Mammary epithelial cell (primary cell): ENCODE data around the gene RNF141.

Source experiments
- CTCF ChIP-seq, 2 donors: IDR thresholded peaks in 1 of 2; conservative IDR thresholded peaks in 1 of 2; 2 replicates each; pipeline ENCODE4 v1.5.1; 2011 to 2012; ENCODE audit warnings: inconsistent platforms in 2 of 2, low read length in 2 of 2, mild to moderate bottlenecking in 2 of 2, control low read depth in 1 of 2, low read depth in 1 of 2; ENCODE audit not compliant: insufficient read depth in 1 of 2; ENCODE audit errors: extremely low read depth in 1 of 2
- EZH2 ChIP-seq: IDR thresholded peaks from 2 replicates; pipeline ENCODE4 v1.6.1; 2012; ENCODE audit warnings: low read length, inconsistent platforms, borderline replicate concordance

GRCh38 chr11:10522921-10523320, 18.1 kb downstream of the RNF141 start:
- TF ChIP-seq CTCF (conservative IDR thresholded peaks at IDR 0.05 in 1 of 2, IDR thresholded peaks at IDR 0.05 in 1 of 2; ENCODE audit: extremely low read depth in 1 of 2, insufficient read depth in 1 of 2, low read depth in 1 of 2, low read length in 2 of 2) (no peak), EZH2 (no peak)
